NCI-H82 treated with DMSO at 0.1 percent for 48 hours (cell line): Measurements from ENCODE around the gene GTF2F2.
"Not testable (repeated sequence)": the region's sequence is repeated elsewhere in the genome, so short reads cannot be mapped to it uniquely, and the experiment has no call there.

Experiments used
- DNase-seq: peaks from one replicate; lab custom pipeline; 2025; ENCODE audit not compliant: unreplicated experiment; lab: John Stamatoyannopoulos, UW

GTF2F2 gene

DNA sequence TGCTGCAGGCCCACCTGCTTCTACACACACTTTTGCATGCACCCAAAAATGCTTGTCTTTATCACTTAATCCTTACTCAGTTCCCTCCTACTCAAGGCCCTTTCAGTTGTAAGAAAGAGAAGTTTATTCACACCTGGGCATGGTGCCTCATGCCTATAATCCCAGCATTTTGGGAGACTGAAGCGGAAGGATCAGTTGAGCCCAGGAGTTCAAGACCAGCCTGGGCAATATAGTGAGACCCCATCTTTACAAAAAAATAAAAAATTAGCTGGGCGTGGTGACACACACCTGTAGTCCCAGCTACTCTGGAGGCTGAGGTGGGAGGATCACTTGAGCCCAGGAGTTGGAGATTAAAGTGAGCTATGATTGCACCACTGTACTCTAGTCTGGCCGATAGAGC is 178.2 kb downstream of the GTF2F2 start:
- not testable (repeated sequence) for DNase-seq

DNA sequence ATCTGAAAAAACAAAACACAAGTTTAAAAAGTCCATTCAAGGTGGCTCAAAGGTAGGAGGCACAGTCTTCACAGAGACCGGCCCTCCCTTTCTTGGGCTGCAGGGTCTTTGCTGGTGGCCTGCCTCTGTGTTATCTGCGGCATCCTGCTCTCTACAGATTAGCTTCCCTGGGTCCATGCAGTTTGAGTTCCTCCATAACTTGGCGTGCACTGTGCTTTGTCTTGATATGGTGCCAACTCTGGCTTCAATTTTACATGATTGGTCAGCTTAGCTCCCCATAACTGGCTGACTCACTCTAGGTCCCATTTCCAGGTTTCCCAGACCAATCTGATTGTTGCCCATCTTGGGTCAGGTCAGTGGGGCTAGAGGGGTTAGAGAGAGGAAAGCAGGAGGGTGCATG is 178.9 kb downstream of the GTF2F2 start:
- DNase-seq: no peak

DNA sequence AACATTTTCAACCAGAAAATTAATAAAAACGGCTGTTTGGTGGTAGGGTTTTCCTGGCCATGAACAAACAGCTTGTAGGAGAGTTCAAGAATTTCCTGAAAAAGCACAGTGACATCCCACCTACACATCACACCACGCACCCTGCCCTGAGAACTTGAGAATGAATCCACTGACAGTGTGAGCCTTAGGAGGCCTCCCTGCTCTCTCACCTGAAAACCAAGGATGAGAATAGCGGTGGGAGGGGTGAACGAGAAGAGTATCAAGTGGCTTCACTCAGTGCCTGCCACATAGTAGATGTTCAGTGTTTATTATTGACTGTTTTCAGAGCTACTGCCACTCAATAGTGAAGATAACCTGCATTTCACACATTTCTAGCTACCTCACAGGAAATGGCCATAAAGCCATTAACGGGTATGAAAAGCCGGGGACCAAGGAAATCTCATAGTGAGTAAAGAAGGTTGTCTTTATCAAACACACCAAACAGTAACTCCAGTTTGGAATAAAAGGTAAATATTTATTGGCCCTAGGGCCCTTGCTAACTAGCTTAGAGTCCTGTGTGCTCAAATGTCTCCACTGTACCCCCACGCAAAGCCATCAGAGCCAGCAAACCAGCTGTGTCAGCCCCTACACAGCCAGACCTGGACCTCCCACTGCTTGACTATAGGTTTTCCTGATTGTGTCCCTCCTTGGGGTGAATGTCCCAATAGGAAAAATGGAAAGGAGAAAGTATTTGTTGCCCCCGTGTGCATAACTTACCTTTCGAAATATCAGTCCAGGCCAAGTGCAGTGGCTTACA is 180.1 kb downstream of the GTF2F2 start:
- DNase-seq: no peak

DNA sequence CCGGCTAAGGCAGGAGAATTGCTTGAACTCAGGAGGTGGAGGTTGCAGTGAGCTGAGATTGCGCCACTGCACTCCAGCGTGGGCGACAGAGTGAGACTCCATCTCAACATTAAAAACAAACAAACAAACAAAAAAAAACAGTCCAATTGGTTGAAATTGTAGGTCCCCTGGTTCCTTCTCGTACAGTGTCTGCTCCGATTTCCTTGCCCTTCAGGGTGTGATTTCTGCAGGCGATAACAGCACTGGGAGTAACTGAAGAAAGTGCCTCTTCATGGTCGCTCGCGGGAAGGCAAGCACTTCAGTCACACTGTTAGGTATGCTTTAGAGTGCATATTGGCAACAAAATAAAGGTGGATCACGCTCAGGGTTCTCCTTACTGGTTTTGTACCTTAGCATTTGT is 181.0 kb downstream of the GTF2F2 start:
- no peak for DNase-seq

DNA sequence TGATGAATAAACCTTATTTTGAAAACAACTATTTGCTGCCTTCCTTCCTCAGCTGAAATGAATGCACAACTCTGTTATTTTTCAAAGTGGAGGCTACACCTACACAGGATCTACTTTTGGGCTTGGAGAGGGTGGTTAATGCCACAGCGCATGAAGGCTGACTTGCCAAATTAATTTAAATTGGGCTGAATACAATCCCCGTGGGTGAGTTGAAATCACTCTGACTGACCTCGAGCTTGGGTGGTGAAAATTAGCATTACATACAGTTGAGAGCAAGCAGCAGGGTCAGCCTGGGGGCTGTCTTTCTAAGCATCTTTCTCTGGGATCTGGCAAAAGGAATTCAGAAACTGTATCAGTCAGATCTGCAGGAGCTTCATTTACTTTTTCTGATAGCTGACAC is 182.2 kb downstream of the GTF2F2 start:
- DNase-seq: no peak

DNA sequence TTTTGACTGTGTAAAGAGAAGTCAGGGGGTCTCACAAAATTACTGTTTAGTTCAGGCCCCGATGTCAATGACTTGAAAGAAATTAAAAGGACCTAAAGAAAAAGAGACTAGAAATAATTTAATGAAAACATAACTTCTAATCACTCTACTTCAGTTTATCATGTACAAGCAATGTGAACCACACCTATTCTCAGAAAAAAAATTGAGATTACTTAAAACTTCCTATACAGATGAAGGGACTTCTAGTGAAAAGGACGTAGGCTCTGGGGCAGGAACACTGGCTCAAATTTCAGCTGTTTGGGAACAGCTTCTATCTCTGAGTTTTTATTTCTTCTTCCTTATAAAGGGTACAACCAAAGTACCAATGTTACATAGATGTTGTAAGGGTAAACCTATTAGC is 182.7 kb downstream of the GTF2F2 start:
- no peak for DNase-seq

DNA sequence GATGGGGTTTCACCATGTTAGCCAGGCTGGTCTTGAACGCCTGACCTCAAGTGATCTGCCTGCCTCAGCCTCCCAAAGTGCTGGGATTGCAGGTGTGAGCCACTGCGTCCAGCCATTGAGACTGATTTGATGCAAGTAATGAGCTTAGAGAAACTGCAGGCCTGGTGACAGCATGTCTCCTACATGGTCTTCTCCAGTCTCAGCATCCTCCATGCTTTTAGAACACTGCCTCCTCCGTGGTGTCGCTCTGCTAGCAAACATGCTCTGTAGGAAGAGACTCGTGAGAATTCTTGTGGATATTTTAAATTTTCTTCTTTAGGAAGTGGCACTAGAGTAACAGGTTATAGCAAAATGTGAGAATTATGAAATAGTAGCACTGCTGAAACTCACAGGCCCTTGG is 183.6 kb downstream of the GTF2F2 start:
- DNase-seq: no peak

DNA sequence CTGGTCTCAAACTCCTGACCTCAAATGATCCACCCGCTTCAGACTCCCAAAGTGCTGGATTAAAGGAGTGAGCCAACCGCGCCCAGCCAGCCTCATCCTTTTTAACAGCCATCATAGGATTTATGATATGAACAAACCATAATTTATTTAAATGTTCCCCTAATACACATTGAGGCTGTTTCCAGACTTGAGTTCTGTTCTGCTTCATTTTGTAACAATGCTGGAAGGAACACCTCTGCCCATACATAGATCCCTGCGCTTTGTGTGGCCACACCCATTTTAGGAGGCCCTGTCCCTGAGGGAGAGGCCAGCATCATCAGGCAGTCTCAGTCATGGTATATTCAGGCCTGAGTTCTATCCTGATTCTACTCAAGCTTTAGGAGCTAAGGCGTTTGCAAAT is 184.8 kb downstream of the GTF2F2 start:
- no peak for DNase-seq

DNA sequence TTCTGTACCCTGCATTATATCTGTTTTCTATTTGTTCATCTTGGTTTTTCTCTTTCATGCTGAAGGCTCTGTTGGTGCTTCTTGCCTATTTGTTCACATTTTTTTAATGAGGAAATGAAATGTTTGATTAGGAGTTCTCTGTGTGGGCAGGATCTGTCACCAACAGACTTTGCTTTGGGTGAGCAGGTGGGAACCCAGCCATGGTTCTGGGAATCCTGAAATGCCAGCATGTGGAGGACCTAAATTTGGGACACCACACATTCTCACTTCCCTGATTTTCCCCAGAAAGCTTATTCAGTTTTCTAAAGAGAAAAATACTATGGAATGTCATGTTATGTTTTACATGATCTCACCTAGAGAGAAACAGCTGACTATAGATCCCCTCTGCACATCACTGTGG is 186.7 kb downstream of the GTF2F2 start:
- no peak for DNase-seq

DNA sequence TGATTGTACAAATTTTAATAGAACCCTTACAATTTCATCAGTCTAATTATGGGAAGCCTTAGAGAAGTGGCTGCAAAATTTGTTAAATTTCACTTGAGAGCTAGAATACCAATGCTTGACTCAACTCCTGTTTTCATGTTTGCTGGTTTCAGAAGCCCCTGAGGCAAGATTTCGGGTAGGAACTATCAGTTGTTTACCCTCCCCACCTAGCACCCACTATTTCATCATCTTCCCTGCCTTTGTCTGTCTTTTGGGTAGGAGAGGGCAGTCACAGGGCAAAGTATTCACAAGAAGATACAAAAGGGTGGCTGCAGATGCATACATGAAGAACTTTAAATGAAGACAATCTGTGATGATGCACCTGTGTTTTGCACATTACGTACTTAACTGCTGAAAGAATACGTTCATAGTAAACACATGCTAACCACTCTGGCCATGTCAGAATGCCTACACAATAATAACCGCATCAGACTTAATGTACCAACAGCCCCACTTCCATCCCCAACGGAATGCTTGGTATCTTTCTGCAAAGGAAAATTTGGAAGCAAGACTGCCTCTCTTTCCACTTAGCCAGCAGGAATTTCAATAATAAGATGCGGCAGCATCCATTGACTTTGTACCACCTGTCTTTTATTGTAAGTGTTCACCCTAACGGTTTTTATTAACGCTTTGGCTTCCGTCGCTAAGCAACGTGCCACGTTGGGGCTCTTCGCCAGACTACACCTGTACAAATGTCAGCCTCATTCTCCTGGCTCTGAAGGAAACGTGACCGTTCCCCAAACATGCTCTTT is 190.2 kb downstream of the GTF2F2 start:
- no peak for DNase-seq

DNA sequence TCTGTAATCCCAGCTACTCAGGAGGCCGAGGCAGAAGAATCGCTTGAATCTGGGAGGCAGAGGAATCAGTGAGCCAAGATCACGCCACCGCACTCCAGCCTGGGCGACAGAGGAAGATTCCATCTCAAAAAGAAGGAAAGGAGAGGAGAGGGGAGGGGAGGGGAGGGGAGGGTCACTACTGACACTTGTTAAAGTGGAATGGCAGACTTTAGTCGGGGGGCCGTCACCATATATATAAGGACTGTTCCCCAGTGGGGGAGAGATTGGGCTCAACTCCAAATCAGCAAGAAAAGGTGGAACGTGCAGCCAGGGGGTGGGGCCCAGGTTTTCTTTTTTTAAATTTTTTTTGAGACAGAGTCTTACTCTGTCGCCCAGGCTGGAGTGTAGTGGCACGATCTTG is 194.5 kb downstream of the GTF2F2 start:
- no peak for DNase-seq

DNA sequence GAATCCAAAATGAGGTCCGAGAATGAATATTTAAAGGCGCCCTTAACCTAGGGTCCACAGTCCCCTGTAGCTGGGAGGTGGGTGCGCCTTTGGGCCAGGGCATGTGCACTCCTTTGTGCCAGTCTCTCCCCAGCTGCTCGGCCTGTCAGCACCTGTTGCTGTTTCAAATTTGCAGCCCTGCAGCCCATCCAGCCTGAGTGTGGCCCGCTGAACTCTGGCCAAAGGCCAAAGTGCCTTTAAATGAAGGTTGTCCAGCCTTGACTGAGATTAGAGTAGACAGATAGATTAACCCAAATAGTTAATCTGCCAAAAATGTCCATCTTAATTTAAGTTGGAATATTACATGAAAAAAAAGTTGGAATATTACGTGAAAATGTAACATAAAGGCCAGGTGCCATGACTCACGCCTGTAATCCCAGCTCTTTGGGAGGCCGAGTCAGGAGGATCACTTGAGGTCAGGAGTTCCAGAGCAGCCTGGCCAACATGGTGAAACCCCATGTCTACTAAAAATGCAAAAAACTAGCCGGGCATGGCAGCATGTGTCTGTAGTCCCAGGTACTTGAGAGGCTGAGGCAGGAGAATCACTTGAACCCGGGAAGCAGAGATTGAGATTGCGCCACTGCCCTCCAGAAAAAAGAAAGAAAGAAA is 195.3 kb downstream of the GTF2F2 start:
- DNase-seq: no peak

DNA sequence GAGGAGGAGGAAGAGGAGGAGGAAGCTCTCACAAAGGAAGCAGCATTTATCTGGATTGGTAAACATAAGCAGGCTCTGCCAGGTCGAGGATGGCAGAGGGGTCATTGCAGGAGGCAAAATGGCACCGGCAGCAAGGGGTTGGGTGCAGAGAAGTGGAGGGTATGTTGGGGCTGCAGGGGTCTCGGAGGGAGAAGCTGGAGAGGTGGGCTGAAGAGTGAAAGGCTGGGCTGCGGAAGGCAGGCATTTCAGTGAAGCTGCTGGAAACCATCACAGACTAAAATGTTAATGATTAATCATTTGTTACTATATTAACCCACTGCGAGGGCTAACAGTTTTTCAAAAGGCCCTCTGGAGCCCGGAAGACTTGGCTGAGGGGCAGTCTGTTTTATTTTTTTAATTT is 196.0 kb downstream of the GTF2F2 start:
- no peak for DNase-seq

DNA sequence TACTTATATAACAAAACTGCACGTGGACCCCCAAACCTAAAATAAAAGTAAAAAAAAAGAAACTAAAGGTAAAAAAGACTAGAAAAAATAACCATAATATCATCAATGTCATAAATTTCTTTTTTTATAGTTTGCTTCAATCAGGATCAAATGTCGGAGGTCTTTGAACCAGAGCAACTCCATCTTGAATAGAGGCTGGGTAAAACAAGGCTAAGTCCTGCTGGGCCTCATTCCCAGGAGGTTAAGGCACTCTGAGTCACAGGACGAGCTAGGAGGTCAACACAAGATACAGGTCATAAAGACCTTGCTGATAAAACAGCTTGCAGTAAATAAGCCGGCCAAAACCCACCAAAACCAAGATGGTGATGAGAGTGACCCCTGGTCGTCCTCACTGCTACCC is 196.7 kb downstream of the GTF2F2 start:
- no peak for DNase-seq

DNA sequence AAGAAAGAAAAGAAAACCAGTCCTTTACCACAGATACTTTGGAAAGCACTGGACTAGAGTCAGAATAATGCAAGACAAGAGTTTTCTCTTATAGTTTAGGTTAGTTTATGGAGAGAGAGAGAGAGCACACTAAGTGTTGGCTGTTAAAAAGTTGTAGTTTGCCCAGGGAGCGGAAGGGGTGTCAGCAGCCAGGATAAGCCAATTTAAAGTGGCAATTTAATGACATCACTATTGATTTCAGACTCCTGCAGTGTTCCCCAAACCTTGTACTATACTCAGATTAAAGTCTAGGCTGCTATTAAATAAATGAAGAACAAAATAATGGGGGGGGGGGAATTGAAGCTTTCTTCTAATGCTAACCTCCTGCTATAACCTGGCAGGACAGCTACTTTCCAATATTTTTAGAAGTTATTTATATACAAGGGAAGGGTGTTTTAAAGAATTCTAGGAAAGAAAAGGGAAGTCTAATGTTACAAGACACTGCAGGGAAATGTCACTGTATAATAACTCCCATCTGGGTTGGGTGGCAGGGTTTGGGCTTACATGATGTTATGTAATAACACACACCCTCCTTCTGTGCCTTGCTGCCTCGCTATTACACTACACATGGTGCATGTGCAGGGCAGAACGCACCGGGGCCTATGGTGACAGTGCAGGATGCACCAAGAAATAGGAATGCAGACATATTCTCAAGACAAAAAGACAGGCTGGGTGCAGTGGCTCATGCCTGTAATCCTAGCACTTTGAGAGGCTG is 200.7 kb downstream of the GTF2F2 start:
- DNase-seq: no peak

DNA sequence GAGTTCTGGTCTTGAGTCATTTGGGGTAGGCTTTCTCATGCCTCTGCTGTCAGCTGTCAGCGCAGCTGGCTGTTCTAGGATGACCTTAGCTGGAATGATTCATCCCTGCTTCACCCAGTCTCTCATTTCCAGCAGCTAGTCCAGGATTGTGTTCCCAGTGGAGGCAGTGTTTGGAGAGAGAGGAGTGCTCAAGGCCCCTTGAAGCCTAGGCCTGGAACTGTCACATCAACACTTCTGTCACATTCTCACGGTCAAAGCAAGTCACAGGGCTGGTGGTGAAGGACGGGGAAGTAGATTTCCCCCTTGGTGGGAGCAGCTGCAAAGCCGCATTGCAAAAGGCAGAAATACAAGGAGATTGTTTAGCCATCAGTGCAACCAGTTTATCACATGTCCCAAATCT is 205.5 kb downstream of the GTF2F2 start:
- no peak for DNase-seq

DNA sequence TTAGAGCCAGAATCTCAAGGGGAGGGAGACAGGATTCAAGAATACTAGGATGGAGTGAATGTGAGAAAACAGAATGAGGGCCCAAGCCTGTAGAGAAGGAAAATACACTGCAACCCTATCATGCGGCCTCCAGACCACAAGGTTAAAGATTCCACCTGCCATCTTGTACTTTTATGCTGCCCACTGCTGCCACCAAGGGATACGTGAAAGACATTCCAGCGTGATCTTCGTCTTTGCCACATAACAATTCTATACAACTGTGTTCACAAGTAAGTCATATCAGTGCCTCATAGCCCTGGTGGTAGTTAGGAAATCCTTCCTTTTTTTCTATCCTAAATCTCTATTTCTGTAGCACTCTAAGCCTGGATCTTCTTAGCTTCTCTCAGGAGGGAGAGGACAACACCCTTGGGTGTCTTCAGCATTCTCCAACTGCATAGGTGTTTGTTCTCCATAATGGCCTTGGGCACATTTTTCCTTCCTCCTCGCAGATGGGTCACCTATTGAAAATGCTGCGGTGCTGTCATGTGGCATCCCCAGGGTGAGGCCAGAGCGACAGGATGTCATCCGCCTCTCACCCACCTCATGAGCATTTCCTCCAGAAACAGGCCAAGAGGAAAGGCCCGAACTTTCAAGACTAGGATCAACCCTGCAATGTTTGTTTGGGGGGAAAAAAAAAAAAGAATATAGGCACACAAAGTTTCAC is 207.1 kb downstream of the GTF2F2 start:
- DNase-seq: no peak

DNA sequence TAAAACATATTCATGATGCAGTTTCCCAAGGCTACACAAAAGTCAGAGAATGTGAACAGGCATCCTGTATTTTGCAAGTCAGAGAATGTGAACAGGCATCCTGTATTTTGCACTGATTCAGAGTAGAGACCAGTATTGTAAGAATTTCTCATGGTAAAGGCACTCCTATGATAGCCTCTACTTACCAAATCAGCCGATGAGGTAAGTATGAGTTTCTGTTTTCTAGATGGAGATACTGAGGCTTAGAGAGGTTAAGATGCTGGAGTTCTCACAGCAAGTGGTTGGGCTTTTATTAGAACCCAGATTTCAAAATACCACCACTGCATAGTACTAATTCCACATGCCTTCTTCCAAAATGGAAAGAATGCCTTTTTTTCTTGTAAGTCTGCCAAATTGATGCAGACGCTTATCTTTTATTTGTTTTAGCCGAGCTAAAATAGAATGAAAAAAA is 208.4 kb downstream of the GTF2F2 start:
- no peak for DNase-seq

DNA sequence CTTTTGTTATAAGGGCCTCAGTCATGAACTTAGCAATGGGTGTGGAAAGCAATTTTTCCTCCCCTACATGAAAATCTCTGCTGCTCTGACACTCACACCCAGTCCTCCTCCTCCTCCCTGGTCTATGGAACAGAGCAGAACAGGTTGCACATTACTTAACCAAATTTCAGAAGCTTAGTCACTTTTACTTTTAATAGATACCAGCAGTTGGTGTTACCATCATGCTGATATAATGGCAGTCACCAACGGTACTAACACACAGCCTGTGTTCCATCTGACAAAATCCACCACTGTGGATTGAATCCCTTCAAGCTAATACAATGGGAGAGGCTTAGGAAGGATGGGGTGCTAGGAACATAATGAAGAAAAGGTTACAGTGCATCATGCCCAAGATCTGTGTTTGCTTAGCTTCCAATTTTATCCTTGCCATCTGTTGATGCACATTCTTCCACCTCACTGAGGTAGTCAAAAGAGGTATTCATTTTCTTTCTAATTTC is 210.9 kb downstream of the GTF2F2 start:
- peak; percentile 45 for DNase-seq

DNA sequence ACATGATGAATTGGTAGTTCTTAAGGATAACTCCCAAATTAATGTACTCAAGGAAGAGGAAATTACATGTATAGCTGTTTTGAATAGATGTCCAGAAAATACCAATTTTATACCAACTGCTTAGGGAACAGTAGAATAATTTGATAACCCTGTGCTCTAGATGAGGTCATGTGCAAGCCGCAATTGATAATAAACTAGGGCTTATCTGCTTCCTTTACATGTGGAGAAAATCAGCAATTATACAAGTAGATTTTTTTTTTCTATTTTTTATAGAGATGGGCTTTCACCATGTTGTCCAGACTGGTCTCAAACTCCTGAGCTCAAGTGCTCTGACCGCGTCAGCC is 211.4 kb downstream of the GTF2F2 start:
- DNase-seq: no peak
